Measurements from ENCODE around the gene USP2.

The USP2 gene

GRCh38 chr11:119368121-119369034, 13.1 kb downstream of the USP2 start:
- no peaks in the 10 kb centered on the region for H3F3A ChIP-seq (ENCODE audit: insufficient read depth)
- no peaks in the 10 kb centered on the region for H3K79me2 ChIP-seq (ENCODE audit: insufficient read depth, low read length)
- no peak overlapping the region for H3K27ac ChIP-seq (ENCODE audit: low read depth, low read length)
- TF ChIP-seq CTCF (IDR thresholded peaks at IDR 0.05; ENCODE audit: insufficient read depth, low read length, poor library complexity, severe bottlenecking) (no peak), EZH2phosphoT487 (conservative IDR thresholded peaks at IDR 0.05; ENCODE audit: low read length) (no peak)
- H4K20me1 ChIP-seq (ENCODE audit: low read depth, low read length): no peaks in the 10 kb centered on the region
- H3K9ac ChIP-seq (ENCODE audit: low read length): no peak overlapping the region
- H3K4me2 ChIP-seq (ENCODE audit: low read depth, low read length, poor library complexity, severe bottlenecking): no peak overlapping the region
- H3K9me3 ChIP-seq (ENCODE audit: insufficient read depth, low read length): no peaks in the 10 kb centered on the region
- no peak overlapping the region for H2AFZ ChIP-seq (ENCODE audit: low read depth, low read length, severe bottlenecking)
- no peak overlapping the region for H3K4me3 ChIP-seq (ENCODE audit: insufficient read depth, low read length, poor library complexity, severe bottlenecking)
- H3K27me3 ChIP-seq (ENCODE audit: low read length): no peaks in the 10 kb centered on the region
- no peaks in the 10 kb centered on the region for H3K36me3 ChIP-seq (ENCODE audit: low read length)
- H3K9me2 ChIP-seq (replicated peaks; ENCODE audit: insufficient read depth, low read length): no peaks in the 10 kb centered on the region

GRCh38 chr11:119367661-119368120, 13.8 kb downstream of the USP2 start:
- no peaks in the 10 kb centered on the region for H3K27me3 ChIP-seq (ENCODE audit: low read length)
- H3K9me2 ChIP-seq (replicated peaks; ENCODE audit: insufficient read depth, low read length): no peaks in the 10 kb centered on the region
- no peaks in the 10 kb centered on the region for H3K79me2 ChIP-seq (ENCODE audit: insufficient read depth, low read length)
- no peak overlapping the region for H3K4me2 ChIP-seq (ENCODE audit: low read depth, low read length, poor library complexity, severe bottlenecking)
- no peak overlapping the region for H2AFZ ChIP-seq (ENCODE audit: low read depth, low read length, severe bottlenecking)
- TF ChIP-seq CTCF (IDR thresholded peaks at IDR 0.05; ENCODE audit: insufficient read depth, low read length, poor library complexity, severe bottlenecking): no peak
- TF ChIP-seq EZH2phosphoT487 (conservative IDR thresholded peaks at IDR 0.05; ENCODE audit: low read length): no peak
- H3K9me3 ChIP-seq (ENCODE audit: insufficient read depth, low read length): no peaks in the 10 kb centered on the region
- no peak overlapping the region for H3K9ac ChIP-seq (ENCODE audit: low read length)
- H3K4me3 ChIP-seq (ENCODE audit: insufficient read depth, low read length, poor library complexity, severe bottlenecking): no peak overlapping the region
- H3K27ac ChIP-seq (ENCODE audit: low read depth, low read length): no peak overlapping the region
- no peaks in the 10 kb centered on the region for H3F3A ChIP-seq (ENCODE audit: insufficient read depth)
- H3K36me3 ChIP-seq (ENCODE audit: low read length): no peaks in the 10 kb centered on the region
- no peaks in the 10 kb centered on the region for H4K20me1 ChIP-seq (ENCODE audit: low read depth, low read length)

GRCh38 chr11:119366690-119367620, 14.5 kb downstream of the USP2 start:
- H4K20me1 ChIP-seq (ENCODE audit: low read depth, low read length): no peaks in the 10 kb centered on the region
- H3K27me3 ChIP-seq (ENCODE audit: low read length): no peaks in the 10 kb centered on the region
- H3K4me3 ChIP-seq (ENCODE audit: insufficient read depth, low read length, poor library complexity, severe bottlenecking): no peak overlapping the region
- no peak overlapping the region for H2AFZ ChIP-seq (ENCODE audit: low read depth, low read length, severe bottlenecking)
- no peaks in the 10 kb centered on the region for H3F3A ChIP-seq (ENCODE audit: insufficient read depth)
- no peak overlapping the region for H3K27ac ChIP-seq (ENCODE audit: low read depth, low read length)
- H3K36me3 ChIP-seq (ENCODE audit: low read length): no peaks in the 10 kb centered on the region
- no peaks in the 10 kb centered on the region for H3K9me3 ChIP-seq (ENCODE audit: insufficient read depth, low read length)
- no peak overlapping the region for H3K9ac ChIP-seq (ENCODE audit: low read length)
- TF ChIP-seq EZH2phosphoT487 (conservative IDR thresholded peaks at IDR 0.05; ENCODE audit: low read length): no peak
- no peak for TF ChIP-seq CTCF (IDR thresholded peaks at IDR 0.05; ENCODE audit: insufficient read depth, low read length, poor library complexity, severe bottlenecking)
- no peak overlapping the region for H3K4me2 ChIP-seq (ENCODE audit: low read depth, low read length, poor library complexity, severe bottlenecking)
- no peaks in the 10 kb centered on the region for H3K9me2 ChIP-seq (replicated peaks; ENCODE audit: insufficient read depth, low read length)
- H3K79me2 ChIP-seq (ENCODE audit: insufficient read depth, low read length): no peaks in the 10 kb centered on the region
